ENCODE results near the gene PXDN. TPM values are rescaled to one million over a fixed set of nuclear protein-coding genes. Genes with fewer than 3 reads are reported as not detected.

Gene PXDN
- total and polyA plus RNA-seq, 10 of the 15 experiments (the other 5 are each of a cell fraction or from before 2014, with no cell fraction given): 0.12 to 0.69 (median 0.23) TPM; not detected in 5

- H2AFZ ChIP-seq (ENCODE audit: control insufficient read depth, low read depth, low read length): no peak overlapping the region
- ChIA-PET CTCF (no interaction called here), POLR2A (no interaction called here), SMC1A (ENCODE audit: uncharacterized antibody, unreplicated experiment) (no interaction called here), RAD21 (ENCODE audit: unreplicated experiment) (no interaction called here)
- H3K9ac ChIP-seq (ENCODE audit: control insufficient read depth, insufficient read depth, low read length): no peak overlapping the region
- ATAC-seq: no peak
- TF ChIP-seq POLR2AphosphoS5 (IDR thresholded peaks at IDR 0.05; ENCODE audit: low read length): no peak
- TF ChIP-seq FOXM1 (IDR thresholded peaks at IDR 0.05; ENCODE audit: low read depth, low read length): no peak
- TF ChIP-seq EED (IDR thresholded peaks at IDR 0.05; ENCODE audit: low read depth): no peak
- no peak for TF ChIP-seq POLR2A (IDR thresholded peaks at IDR 0.05; ENCODE audit: low read depth, low read length)
- no peak for TF ChIP-seq ZNF217 (IDR thresholded peaks at IDR 0.05)
- no peak for TF ChIP-seq NR2C1 (IDR thresholded peaks at IDR 0.05)
- TF ChIP-seq ELK1 (IDR thresholded peaks at IDR 0.05; ENCODE audit: low read depth, low read length): no peak
- TF ChIP-seq, protein P1, sequence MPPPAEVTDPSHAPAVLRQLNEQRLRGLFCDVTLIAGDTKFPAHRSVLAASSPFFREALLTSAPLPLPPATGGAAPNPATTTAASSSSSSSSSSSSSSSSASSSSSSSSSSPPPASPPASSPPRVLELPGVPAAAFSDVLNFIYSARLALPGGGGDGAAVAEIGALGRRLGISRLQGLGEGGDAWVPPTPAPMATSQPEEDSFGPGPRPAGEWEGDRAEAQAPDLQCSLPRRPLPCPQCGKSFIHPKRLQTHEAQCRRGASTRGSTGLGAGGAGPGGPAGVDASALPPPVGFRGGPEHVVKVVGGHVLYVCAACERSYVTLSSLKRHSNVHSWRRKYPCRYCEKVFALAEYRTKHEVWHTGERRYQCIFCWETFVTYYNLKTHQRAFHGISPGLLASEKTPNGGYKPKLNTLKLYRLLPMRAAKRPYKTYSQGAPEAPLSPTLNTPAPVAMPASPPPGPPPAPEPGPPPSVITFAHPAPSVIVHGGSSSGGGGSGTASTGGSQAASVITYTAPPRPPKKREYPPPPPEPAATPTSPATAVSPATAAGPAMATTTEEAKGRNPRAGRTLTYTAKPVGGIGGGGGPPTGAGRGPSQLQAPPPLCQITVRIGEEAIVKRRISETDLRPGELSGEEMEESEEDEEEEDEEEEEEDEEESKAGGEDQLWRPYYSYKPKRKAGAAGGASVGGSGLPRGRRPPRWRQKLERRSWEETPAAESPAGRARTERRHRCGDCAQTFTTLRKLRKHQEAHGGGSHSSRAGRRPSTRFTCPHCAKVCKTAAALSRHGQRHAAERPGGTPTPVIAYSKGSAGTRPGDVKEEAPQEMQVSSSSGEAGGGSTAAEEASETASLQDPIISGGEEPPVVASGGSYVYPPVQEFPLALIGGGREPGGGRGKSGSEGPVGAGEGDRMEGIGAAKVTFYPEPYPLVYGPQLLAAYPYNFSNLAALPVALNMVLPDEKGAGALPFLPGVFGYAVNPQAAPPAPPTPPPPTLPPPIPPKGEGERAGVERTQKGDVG (CRISPR knock-in tag; IDR thresholded peaks at IDR 0.05): no peak
- no peak for TF ChIP-seq ESRRA (IDR thresholded peaks at IDR 0.05; ENCODE audit: low read length)
- TF ChIP-seq, protein P2, sequence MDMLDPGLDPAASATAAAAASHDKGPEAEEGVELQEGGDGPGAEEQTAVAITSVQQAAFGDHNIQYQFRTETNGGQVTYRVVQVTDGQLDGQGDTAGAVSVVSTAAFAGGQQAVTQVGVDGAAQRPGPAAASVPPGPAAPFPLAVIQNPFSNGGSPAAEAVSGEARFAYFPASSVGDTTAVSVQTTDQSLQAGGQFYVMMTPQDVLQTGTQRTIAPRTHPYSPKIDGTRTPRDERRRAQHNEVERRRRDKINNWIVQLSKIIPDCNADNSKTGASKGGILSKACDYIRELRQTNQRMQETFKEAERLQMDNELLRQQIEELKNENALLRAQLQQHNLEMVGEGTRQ (IDR thresholded peaks at IDR 0.05; ENCODE audit: borderline replicate concordance, low read depth, low read length): no peak
- no peak for TF ChIP-seq YBX1 (IDR thresholded peaks at IDR 0.05)
- no peak for TF ChIP-seq RBBP5 (conservative IDR thresholded peaks at IDR 0.05)
- no peak for TF ChIP-seq NR2F1 (conservative IDR thresholded peaks at IDR 0.05)
- TF ChIP-seq DPF2 (IDR thresholded peaks at IDR 0.05): no peak
- no peak for TF ChIP-seq NFXL1 (IDR thresholded peaks at IDR 0.05; ENCODE audit: borderline replicate concordance)
- no peak for TF ChIP-seq BCLAF1 (IDR thresholded peaks at IDR 0.05)
- TF ChIP-seq CHD1 (IDR thresholded peaks at IDR 0.05; ENCODE audit: low read depth, low read length): no peak
- no peaks in the 10 kb centered on the region for H3K4me1 ChIP-seq (ENCODE audit: control insufficient read depth, insufficient read depth, low read length)
- no TSS peak for BruUV-seq (replicated peaks)
- no peak overlapping the region for H3K4me3 ChIP-seq
- intact Hi-C loops (cut with micrococcal nuclease; ENCODE audit: unreplicated experiment) (no loop called here), in situ Hi-C loops (cut with MboI) (no loop called here)
- no peaks in the 10 kb centered on the region for H4K20me1 ChIP-seq (ENCODE audit: control insufficient read depth, insufficient read depth)
- H3K27me3 ChIP-seq (replicated peaks in 1 of 2; ENCODE audit: control insufficient read depth in 2 of 2, insufficient read depth in 2 of 2, low read length in 1 of 2): no peaks in the 10 kb centered on the region
- no peaks in the 10 kb centered on the region for H3K79me2 ChIP-seq (ENCODE audit: control insufficient read depth, insufficient read depth, low read length)
- no peak overlapping the region for H3K4me2 ChIP-seq (ENCODE audit: control insufficient read depth, insufficient read depth)
- no peak for FAIRE-seq
- H3K9me3 ChIP-seq (replicated peaks; ENCODE audit: control insufficient read depth, insufficient read depth, low read length): no peaks in the 10 kb centered on the region
- WGBS (ENCODE audit: insufficient coverage, insufficient replicate concordance, low lambda C conversion rate, missing lambda C conversion rate): 14% methylated on average over 5 of the region's 8 CpGs
- DNase-seq (ENCODE audit: low read depth, low spot score): no peak
- H3K36me3 ChIP-seq (ENCODE audit: control insufficient read depth in 2 of 2, insufficient read depth in 2 of 2, low read length in 1 of 2): no peaks in the 10 kb centered on the region
- H3K27ac ChIP-seq (ENCODE audit: control insufficient read depth, insufficient read depth): no peak overlapping the region
Observed at GRCh38 chr2:1611886-1612285, 132.4 kb downstream of the PXDN start.

Data from GM12878 (cell line).